Limb (tissue), 2 donors: ENCODE results near the gene RGS6.

Experiments used
- DNase-seq, 2 donors: peaks; one replicate each; pipeline ENCODE4 v3.0.0-alpha.2; 2016; ENCODE audit errors: extremely low spot score in 2 of 2

Gene RGS6

GRCh38 chr14:72521968-72522741 lies 589.9 kb downstream of the RGS6 start:
- DNase-seq, result no peak

GRCh38 chr14:72522847-72523246 lies 590.6 kb downstream of the RGS6 start:
- no peak for DNase-seq

DNA sequence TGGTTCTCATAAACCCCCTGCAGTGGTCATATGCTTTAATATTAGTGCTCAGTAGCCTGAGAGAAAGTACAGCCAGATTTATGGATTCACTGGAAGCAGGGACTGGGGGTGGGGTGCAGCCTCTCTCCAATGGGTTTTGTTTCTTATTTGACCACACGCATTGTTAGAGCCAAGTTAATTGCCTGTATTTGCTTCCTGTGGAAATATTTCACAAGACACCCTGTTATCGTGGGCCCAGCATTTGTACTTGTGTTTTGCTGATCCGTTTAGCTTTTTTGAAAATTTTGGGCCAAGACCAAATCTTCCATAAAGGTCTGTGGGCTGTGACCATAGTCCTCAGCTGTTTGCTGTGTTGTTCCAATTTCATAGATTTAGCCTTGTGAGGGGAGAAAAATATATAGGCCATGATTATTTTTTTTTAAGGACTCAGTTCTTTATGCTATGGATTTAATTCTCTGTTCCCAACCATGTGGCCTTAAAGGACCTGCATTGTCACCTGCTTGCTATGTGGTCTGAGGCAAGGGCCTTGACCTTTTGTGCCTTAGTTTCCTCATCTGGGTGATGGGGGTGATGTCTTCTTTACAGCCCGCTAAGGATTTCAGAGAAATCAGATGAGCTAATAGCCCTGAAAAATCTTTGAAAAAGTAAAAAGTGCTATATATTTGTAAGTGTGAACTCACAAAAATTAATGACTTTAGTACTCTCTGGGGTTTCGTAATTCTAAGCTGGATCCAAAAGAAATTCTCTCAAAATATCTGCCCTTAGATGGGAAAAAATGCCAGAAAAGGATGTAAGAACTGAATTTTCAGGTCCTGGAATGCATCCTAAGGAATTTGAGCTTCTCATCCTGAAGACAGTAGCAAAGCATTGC lies 591.4 kb downstream of the RGS6 start:
- no peak for DNase-seq

DNA sequence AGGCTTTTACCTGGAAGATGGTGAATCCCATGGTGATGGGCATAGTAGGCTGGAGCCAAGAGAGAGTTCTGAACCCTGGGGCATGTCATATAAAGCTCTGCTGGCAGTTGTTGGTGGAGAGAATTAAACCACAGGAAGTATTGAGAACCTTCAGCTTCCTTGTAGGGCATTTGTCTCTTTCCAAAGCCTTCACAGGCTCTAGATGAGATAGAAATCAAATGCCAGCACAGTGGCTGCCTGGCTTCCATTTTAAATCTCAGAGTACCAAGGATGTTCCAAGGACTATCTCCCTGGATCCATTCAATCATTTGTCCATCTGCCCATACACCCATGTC lies 592.0 kb downstream of the RGS6 start:
- DNase-seq, result no peak

DNA sequence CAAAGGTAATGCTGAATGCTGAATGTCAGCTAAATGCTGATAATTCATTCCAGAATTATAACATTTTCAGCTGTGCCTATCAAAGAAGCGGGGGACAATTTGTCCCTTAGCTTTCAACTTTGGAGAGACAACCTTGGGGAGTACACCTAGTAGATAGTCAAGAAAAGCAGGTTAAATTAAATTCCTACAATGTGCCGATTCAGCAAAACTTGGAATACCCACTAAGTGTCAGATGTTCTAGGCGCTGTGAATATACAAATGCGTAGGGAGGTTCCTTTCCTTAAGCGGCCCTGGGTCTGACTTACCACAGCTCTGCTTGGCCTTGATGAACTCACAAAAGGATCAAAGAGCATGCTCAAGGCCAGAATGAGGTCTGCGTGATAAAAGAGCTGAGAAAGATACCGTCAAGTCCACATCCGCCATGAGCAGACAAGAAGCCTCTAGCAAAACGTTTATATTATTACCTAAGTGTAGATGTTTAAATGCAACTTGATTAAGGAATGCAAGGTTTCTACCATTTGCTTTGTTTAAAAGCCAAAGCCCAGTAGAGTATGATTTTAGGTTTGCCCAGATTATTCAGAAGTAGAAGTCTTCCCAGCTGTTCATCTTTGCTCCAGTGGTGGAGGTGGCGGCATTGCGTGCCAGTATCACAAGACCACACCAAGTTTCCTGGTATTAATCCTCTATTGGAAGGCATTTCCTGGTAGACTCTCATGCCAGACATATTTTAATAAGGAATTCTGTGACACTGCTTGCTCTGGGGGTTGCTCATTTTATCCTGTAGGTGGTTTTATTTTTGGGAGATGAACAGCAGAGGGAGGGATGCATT lies 593.1 kb downstream of the RGS6 start:
- DNase-seq, result no peak

DNA sequence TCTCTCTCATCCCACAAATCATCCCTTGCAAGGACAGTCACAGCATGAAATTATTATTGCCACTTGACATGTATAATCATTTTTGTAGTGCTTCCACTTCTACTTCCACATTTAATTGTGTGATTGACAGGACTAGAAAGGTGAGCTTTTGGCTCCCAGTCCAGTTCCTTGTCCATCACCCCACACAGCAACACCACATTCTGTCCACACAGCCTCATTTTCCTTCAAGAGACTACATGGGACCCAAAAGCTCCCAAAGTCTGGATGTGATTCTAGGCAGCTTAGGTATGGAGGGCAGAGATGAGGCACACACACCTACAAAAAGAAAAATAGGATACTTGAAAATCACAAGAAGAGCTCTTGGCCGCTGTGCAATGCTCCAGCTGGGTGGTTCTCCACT lies 595.4 kb downstream of the RGS6 start:
- no peak for DNase-seq

- DNase-seq, result no peak
These were observed 596.0 kb downstream of the RGS6 start for GRCh38 chr14:72528059-72528862.

- no peak for DNase-seq
These were observed 596.6 kb downstream of the RGS6 start for GRCh38 chr14:72528863-72529175.

GRCh38 chr14:72532686-72533454 lies 600.6 kb downstream of the RGS6 start:
- DNase-seq, result no peak

DNA sequence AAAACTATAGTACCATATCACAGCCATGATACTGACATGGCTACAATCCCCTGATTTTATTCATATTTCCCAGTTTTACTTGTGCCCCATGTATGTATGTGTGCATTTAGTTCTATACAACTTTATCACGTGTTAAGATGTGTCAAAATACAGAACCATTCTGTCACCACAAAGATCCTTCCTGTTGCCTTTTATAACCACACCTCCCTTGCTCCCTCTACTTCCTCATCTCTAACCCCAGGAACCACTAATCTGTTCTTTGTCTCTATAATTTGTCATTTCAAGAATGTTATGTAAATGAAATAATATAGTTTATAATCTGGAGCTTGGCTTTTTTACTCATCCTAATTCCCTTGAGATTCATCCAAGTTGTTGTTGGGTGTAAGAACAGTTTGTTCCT lies 603.3 kb downstream of the RGS6 start:
- no peak for DNase-seq

DNA sequence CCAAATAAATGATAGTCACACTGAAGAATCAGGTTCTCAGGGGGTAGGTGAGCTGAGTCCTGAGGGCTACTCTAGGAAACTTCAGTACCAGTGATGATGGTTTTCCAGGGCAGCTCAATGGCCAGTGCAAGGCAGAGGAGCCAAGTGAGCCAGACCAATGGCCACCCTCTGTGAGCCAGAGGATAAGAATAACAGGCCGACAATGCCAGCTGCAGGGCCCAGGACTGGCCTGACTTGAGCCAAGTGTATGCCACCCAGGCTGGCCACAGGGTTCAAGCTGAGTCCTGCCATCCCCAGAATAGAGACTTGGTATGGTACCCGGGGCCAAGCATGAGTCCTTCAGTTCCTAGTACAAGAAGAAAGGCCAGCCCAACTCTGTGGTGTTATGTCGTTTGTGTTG lies 606.2 kb downstream of the RGS6 start:
- DNase-seq, result no peak

- DNase-seq, result no peak
These were observed 607.6 kb downstream of the RGS6 start for GRCh38 chr14:72539661-72540315.

DNA sequence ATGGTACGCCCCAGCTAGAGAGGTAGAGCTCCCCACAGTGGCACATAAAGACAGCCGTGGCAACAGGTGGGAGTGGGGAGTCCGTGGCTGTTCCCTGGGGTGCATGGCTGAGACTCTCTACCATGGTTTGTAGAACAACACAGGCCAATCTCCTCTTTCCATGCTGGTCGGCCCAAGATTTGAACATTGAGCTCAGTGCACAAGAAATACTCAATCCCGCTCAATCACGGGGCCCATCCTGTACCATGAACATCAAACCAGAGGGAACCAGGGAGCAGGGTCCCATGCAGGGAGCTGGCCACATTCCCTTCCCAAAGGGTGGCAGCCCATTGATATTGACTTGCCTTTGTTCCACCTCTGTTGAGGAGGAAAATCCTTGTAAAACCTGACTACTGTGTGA lies 608.6 kb downstream of the RGS6 start:
- no peak for DNase-seq

DNA sequence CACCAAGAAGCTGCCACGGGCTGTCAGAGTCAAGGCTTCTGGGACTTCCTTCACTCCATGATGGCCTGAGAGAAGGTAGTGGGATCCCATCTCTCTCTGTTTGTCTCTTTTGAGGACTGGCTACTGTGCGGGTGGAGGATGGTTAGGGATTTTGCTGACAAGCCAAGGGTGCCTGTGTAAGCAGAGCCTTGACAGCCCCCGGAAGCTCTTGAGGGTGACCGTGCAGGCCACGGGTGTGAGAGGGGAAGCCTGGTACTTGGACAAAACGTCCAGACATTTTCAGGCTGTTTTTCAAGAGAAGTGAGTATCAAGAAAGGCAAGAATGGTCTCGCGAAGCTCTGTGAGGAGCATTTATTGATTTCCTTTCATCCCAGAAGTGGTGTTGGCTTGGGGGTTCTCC lies 609.3 kb downstream of the RGS6 start:
- no peak for DNase-seq

GRCh38 chr14:72543341-72543740 lies 611.1 kb downstream of the RGS6 start:
- DNase-seq, result no peak

DNA sequence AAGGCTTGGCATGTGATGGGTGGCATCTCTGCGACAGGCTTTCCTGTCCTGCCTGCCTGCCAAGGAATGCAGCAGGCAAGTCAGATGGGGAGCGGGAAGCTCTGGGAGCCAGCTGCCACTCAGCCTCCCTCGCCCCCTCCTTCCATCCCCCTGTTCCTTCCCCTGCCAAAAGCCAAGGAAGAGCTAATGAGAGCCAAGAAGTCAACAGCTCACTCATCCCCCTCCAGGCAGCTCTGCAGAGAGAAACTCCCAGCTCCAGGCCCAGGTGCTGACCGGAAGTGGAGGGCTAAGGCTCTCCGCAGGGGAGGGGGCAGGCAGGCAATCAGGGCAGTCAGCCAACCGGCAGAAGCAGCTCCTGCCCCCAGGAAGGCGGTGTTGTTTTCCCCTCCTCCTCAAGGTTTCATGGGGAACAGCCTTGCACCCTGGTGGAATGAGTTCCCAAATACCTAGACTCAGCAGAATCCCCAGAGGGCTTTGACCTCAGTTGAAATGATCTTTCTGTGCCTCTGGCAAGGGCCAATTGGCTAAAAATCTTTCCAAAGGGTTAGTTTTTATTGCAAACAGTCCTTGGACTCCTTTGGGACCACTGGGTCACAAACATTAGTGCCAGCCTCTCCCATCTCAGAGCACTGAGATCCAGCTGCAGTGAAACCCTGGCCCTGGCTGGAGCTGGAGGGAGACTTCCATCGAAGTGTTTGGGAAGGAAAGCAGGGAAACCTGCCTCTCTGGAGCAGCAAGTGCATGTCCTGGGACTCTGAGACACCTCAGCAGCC lies 612.6 kb downstream of the RGS6 start:
- peak in 1 of 2 donors; percentile 45 for DNase-seq

GRCh38 chr14:72545411-72546311 lies 613.4 kb downstream of the RGS6 start:
- no peak for DNase-seq

DNA sequence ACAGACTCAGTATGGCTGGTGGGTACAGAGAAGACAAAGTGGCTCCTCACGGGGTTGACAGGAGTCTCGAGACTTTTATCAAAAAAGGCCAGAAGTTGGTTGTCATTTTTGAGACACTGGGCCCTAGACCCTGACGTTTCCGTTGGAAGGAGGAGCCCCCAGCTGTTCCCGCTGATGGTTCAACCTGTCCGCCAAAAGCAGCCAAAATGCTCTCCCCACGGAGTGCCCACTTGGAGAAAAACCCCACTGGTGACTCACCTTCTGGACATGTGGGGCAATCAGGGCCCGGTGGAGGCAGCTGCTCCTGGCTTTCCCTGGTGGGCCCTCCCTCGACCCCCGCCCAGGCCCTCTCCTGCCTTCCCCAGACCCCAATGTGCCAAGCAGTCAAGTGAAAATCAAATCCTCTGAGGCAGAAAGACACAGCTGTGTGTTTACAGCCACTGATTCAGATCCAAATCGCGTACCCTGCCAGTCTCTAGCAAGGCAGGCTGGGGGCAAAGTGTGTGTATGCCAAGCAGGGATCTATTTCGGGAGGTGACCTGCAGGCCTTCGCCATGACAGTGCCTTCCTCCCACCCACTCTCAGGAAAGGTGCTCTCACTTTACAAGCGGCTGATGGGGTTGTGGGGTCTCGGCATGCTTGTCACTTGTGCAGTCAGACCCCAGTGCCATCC lies 614.3 kb downstream of the RGS6 start:
- DNase-seq, result no peak
